Retinal pigment epithelial cell (primary cell): ENCODE measurements around the gene CRY1.
"Not testable (repeated sequence)": the region's sequence is repeated elsewhere in the genome, so short reads cannot be mapped to it uniquely, and the experiment has no call there.

ENCODE experiments used
- DNase-seq: peaks from one replicate; pipeline ENCODE4 v3.0.0-alpha.2; 2010; ENCODE audit warnings: low read depth
- H3K4me3 ChIP-seq: 2 replicates; pipeline ENCODE4 v1.5.1; 2011; ENCODE audit warnings: mild to moderate bottlenecking, low read length, control low read depth, moderate library complexity
- TF ChIP-seq, protein P1 (sequence below): conservative IDR thresholded peaks from 2 replicates; pipeline ENCODE4 v1.5.1; 2011; ENCODE audit warnings: low read depth, low read length, control low read depth, inconsistent platforms

Gene CRY1

DNA sequence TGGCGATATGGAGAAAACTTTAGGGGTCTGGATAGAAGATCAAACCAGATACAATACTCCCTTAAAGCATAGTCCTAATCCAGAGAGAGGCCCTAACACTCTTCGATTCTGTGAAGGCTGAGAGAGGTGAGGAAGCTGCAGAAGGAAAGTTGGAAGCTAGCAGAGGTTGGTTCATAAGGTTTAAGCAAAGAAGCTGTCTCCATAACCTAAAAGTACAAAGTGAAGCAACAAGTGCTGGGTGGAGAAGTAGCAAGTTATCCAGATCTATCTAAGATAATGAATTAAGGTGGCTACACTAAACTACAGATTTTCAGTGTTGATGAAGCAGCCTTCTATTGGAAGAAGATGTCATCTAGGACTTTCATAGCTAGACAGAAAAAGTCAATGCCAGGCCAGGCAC, 81.8 kb downstream of the CRY1 start:
- TF ChIP-seq, protein P1, sequence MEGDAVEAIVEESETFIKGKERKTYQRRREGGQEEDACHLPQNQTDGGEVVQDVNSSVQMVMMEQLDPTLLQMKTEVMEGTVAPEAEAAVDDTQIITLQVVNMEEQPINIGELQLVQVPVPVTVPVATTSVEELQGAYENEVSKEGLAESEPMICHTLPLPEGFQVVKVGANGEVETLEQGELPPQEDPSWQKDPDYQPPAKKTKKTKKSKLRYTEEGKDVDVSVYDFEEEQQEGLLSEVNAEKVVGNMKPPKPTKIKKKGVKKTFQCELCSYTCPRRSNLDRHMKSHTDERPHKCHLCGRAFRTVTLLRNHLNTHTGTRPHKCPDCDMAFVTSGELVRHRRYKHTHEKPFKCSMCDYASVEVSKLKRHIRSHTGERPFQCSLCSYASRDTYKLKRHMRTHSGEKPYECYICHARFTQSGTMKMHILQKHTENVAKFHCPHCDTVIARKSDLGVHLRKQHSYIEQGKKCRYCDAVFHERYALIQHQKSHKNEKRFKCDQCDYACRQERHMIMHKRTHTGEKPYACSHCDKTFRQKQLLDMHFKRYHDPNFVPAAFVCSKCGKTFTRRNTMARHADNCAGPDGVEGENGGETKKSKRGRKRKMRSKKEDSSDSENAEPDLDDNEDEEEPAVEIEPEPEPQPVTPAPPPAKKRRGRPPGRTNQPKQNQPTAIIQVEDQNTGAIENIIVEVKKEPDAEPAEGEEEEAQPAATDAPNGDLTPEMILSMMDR: no peak
- no peak for DNase-seq
- H3K4me3 ChIP-seq: no peak overlapping the region

DNA sequence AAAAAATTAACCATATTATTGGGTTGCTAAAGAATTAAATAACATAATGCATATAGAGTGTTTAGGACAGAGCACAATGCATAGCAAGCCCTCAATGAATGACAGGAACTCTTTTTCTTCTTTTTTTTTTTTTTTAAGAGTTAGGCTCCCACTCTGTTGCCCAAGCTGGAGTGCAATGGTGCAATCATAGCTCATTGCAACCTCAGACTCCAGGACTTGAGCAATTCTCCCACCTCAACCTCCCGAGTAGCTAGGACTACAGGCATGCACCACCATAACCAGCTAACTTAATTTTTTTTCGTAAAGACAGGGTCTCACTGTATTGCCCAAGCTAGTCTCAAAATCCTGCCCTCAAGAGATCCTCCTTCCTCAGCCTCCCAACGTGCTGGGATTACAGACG, 85.9 kb downstream of the CRY1 start:
- no peak for DNase-seq
- TF ChIP-seq, protein P1: no peak
- H3K4me3 ChIP-seq: no peak overlapping the region

DNA sequence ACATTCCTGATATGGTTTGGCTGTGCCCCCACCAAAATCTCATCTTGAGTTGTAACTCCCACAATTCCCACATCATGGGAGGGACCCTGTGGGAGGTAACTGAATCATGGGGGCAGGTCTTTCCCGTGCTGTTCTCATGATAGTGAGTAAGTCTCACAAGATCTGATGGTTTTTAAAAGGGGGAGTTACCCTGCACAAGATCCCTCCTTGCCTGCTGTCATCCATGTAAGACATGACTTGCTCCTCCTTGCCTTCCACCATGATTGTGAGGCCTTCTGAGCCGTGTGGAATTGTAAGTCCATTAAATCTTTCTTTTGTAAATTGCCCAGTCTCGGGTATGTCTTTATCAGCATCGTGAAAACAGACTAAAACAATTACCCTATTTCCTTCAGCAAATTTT, 90.7 kb downstream of the CRY1 start:
- not testable (repeated sequence) for H3K4me3 ChIP-seq, DNase-seq

DNA sequence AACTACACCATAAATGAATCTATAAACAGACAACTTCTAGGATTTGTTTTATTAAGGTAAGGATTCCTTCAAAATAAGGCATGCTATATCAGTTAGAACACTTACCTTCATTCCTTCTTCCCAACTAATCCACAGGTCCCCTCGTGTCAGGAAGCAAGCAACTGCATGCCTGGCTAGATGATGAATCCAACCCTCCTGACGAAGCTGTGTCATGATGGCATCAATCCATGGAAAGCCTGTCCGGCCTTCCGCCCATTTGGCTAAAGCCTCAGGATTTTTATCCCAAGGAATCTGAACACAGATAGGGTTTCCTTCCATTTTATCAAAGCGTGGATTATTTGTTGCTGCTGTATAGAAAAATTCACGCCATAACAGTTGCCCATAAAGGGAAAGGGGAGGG, 93.9 kb downstream of the CRY1 start:
- TF ChIP-seq, protein P1: no peak
- no peak for DNase-seq
- H3K4me3 ChIP-seq: no peak overlapping the region

DNA sequence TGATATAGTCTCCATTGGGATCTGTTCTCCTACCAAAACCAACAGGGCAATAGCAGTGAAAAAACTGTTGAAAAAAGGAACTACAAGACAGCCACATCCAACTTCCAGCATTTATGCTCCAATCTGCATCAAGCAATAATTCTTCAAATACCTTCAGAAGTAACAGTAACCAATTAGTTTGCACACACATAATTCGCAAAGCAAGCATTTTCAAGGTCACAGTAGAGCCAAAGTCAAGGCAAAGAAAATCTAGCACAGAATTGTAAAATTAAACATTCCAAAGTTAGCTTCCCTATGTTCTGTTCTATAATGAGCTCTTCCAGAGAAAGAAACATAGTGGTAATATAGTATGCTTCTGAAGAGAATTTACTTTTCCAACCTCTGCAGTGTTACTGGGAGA, 95.4 kb downstream of the CRY1 start:
- no peak overlapping the region for H3K4me3 ChIP-seq
- DNase-seq: no peak
- TF ChIP-seq, protein P1: no peak

DNA sequence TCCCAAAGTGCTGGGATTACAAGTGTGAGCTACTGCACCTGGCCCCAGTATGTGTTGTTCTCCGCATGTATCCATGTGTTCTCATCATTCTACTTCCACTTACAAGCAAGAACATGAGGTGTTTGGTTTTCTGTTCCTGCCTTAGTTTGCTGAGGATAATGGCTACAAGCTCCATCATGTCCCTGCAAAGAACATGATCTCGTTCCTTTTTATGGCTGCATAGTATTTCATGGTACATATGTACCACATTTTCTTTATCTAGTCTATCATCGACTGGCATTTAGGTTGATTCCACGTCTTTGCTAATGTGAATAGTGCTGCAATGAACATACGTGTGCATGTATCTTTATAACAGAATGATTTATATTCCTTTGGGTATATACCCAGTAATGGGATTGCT, 97.2 kb downstream of the CRY1 start:
- not testable (repeated sequence) for DNase-seq, H3K4me3 ChIP-seq

DNA sequence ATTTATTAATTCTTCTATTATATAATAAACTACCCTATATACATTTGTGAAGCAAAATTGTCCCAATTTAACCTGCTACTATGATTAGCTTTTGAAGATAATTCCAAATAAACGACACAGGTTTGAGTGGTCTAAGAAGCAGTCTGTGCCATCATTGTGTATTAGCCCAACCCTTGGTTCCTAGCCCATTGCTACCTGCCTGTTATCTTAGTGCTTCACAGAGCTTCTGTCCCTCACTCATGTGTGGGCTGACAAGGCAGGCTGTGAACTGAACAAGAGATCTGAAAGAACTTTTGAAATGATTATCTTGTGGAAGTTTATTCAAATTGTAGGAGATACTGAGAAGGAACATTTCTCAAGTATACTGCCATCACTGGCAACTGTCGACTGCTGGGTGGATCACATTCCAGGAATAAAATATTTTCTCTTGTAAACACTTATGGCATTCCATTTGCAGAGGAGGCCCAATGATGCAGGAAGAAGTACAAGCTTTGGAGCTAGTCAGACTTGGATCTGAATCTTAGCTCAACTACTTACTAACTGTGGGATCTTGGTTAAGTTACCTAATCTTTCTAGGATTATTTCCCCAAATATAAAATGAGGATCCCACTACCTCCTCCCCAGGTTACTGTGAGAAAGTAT, 98.6 kb downstream of the CRY1 start:
- TF ChIP-seq, protein P1: no peak
- DNase-seq: no peak
- H3K4me3 ChIP-seq: no peak overlapping the region

DNA sequence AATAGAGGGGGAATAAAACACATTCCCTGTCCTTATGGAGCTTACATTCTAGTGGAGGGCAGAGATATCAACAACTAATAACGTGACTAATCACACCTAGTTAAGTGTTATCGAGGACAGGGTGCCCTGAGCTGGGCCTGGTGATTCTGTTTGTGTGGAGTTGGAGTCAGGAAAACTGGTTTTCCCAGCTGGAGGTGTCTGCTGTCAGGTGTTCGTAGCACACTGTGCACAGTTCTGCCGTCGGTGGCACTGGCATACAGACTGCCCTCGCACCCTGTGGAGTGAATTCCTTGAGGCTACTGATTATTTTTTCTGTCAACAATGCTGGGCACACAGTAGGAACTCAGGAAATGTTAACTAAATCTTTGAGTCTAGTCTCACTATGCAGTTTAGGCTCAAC, 105.5 kb downstream of the CRY1 start:
- H3K4me3 ChIP-seq: no peak overlapping the region
- TF ChIP-seq, protein P1: no peak
- no peak for DNase-seq
